ENCODE data around the gene ONECUT3.

ONECUT3 gene

GRCh38 chr19:1744133-1744665 lies 9.1 kb upstream of the ONECUT3 start:
- no peaks in the 10 kb centered on the region for H3K36me3 ChIP-seq (ENCODE audit: insufficient read depth, low read length)
- no peaks in the 10 kb centered on the region for H3K4me1 ChIP-seq (ENCODE audit: insufficient read depth, low read length)
- H3K9me3 ChIP-seq (ENCODE audit: low read length), result no peaks in the 10 kb centered on the region
- no peak overlapping the region for H3K4me3 ChIP-seq (ENCODE audit: low read depth in 1 of 2, low read length in 2 of 2)
- peaks cover 33 to 59% of the 10 kb centered on the region in 2 donors for H3K27me3 ChIP-seq (ENCODE audit: control insufficient read depth in 1 of 2, insufficient read depth in 2 of 2, low read length in 2 of 2)
- no peak overlapping the region for H3K9ac ChIP-seq (ENCODE audit: low read length)
- H3K27ac ChIP-seq (ENCODE audit: low read depth, low read length), result no peak overlapping the region

- Histone ChIP-seq H3K27me3 (ENCODE audit: control insufficient read depth in 1 of 2, insufficient read depth in 2 of 2, low read length in 2 of 2) (peaks cover 34 to 67% of the 10 kb centered on the region in 2 donors), H3K9ac (ENCODE audit: low read length) (no peak overlapping the region), H3K9me3 (ENCODE audit: low read length) (no peaks in the 10 kb centered on the region), H3K4me1 (ENCODE audit: insufficient read depth, low read length) (no peaks in the 10 kb centered on the region), H3K27ac (ENCODE audit: low read depth, low read length) (no peak overlapping the region), H3K36me3 (ENCODE audit: insufficient read depth, low read length) (no peaks in the 10 kb centered on the region), H3K4me3 (ENCODE audit: low read depth in 1 of 2, low read length in 2 of 2) (no peak overlapping the region)
Measured at GRCh38 chr19:1744822-1745563, 8.3 kb upstream of the ONECUT3 start.

- Histone ChIP-seq H3K9me3 (ENCODE audit: low read length) (no peaks in the 10 kb centered on the region), H3K27ac (ENCODE audit: low read depth, low read length) (no peak overlapping the region), H3K27me3 (ENCODE audit: control insufficient read depth in 1 of 2, insufficient read depth in 2 of 2, low read length in 2 of 2) (peaks cover 40 to 73% of the 10 kb centered on the region in 2 donors), H3K4me1 (ENCODE audit: insufficient read depth, low read length) (no peaks in the 10 kb centered on the region), H3K36me3 (ENCODE audit: insufficient read depth, low read length) (no peaks in the 10 kb centered on the region), H3K4me3 (ENCODE audit: low read depth in 1 of 2, low read length in 2 of 2) (no peak overlapping the region), H3K9ac (ENCODE audit: low read length) (no peak overlapping the region)
Measured at GRCh38 chr19:1745589-1746031, 7.7 kb upstream of the ONECUT3 start.

- Histone ChIP-seq H3K9ac (ENCODE audit: low read length) (no peak overlapping the region), H3K36me3 (ENCODE audit: insufficient read depth, low read length) (no peaks in the 10 kb centered on the region), H3K4me3 (ENCODE audit: low read depth in 1 of 2, low read length in 2 of 2) (no peak overlapping the region), H3K9me3 (ENCODE audit: low read length) (no peaks in the 10 kb centered on the region), H3K27me3 (ENCODE audit: control insufficient read depth in 1 of 2, insufficient read depth in 2 of 2, low read length in 2 of 2) (peaks cover 49 to 84% of the 10 kb centered on the region in 2 donors), H3K27ac (ENCODE audit: low read depth, low read length) (no peak overlapping the region), H3K4me1 (ENCODE audit: insufficient read depth, low read length) (no peaks in the 10 kb centered on the region)
Measured at GRCh38 chr19:1746401-1747284, 6.7 kb upstream of the ONECUT3 start.

- Histone ChIP-seq H3K9me3 (ENCODE audit: low read length) (no peaks in the 10 kb centered on the region), H3K9ac (ENCODE audit: low read length) (no peak overlapping the region), H3K36me3 (ENCODE audit: insufficient read depth, low read length) (no peaks in the 10 kb centered on the region), H3K27ac (ENCODE audit: low read depth, low read length) (no peak overlapping the region), H3K27me3 (ENCODE audit: control insufficient read depth in 1 of 2, insufficient read depth in 2 of 2, low read length in 2 of 2) (peaks cover 54 to 92% of the 10 kb centered on the region in 2 donors), H3K4me3 (ENCODE audit: low read depth in 1 of 2, low read length in 2 of 2) (no peak overlapping the region), H3K4me1 (ENCODE audit: insufficient read depth, low read length) (no peaks in the 10 kb centered on the region)
Measured at GRCh38 chr19:1747285-1748114, 5.8 kb upstream of the ONECUT3 start.

GRCh38 chr19:1748115-1748872 lies 5.0 kb upstream of the ONECUT3 start:
- H3K4me1 ChIP-seq (ENCODE audit: insufficient read depth, low read length), result no peaks in the 10 kb centered on the region
- H3K9ac ChIP-seq (ENCODE audit: low read length), result no peak overlapping the region
- no peak overlapping the region for H3K4me3 ChIP-seq (ENCODE audit: low read depth in 1 of 2, low read length in 2 of 2)
- H3K36me3 ChIP-seq (ENCODE audit: insufficient read depth, low read length), result no peaks in the 10 kb centered on the region
- peaks cover 54 to 92% of the 10 kb centered on the region in 2 donors for H3K27me3 ChIP-seq (ENCODE audit: control insufficient read depth in 1 of 2, insufficient read depth in 2 of 2, low read length in 2 of 2)
- H3K27ac ChIP-seq (ENCODE audit: low read depth, low read length), result no peak overlapping the region
- no peaks in the 10 kb centered on the region for H3K9me3 ChIP-seq (ENCODE audit: low read length)

- H3K4me3 ChIP-seq (ENCODE audit: low read depth in 1 of 2, low read length in 2 of 2), result no peak overlapping the region
- H3K9ac ChIP-seq (ENCODE audit: low read length), result no peak overlapping the region
- peaks cover 54 to 87% of the 10 kb centered on the region in 2 donors for H3K27me3 ChIP-seq (ENCODE audit: control insufficient read depth in 1 of 2, insufficient read depth in 2 of 2, low read length in 2 of 2)
- no peak overlapping the region for H3K27ac ChIP-seq (ENCODE audit: low read depth, low read length)
- no peaks in the 10 kb centered on the region for H3K4me1 ChIP-seq (ENCODE audit: insufficient read depth, low read length)
- H3K36me3 ChIP-seq (ENCODE audit: insufficient read depth, low read length), result no peaks in the 10 kb centered on the region
- no peaks in the 10 kb centered on the region for H3K9me3 ChIP-seq (ENCODE audit: low read length)
Measured at GRCh38 chr19:1748873-1749341, 4.4 kb upstream of the ONECUT3 start.

GRCh38 chr19:1749373-1750342 lies 3.6 kb upstream of the ONECUT3 start:
- H3K4me3 ChIP-seq (ENCODE audit: low read depth in 1 of 2, low read length in 2 of 2), result no peak overlapping the region
- H3K4me1 ChIP-seq (ENCODE audit: insufficient read depth, low read length), result no peaks in the 10 kb centered on the region
- no peaks in the 10 kb centered on the region for H3K9me3 ChIP-seq (ENCODE audit: low read length)
- H3K27me3 ChIP-seq (ENCODE audit: control insufficient read depth in 1 of 2, insufficient read depth in 2 of 2, low read length in 2 of 2), result peaks cover 54 to 81% of the 10 kb centered on the region in 2 donors
- H3K27ac ChIP-seq (ENCODE audit: low read depth, low read length), result no peak overlapping the region
- no peak overlapping the region for H3K9ac ChIP-seq (ENCODE audit: low read length)
- no peaks in the 10 kb centered on the region for H3K36me3 ChIP-seq (ENCODE audit: insufficient read depth, low read length)

GRCh38 chr19:1750343-1751021 lies 2.8 kb upstream of the ONECUT3 start:
- no peak overlapping the region for H3K4me3 ChIP-seq (ENCODE audit: low read depth in 1 of 2, low read length in 2 of 2)
- no peaks in the 10 kb centered on the region for H3K9me3 ChIP-seq (ENCODE audit: low read length)
- H3K4me1 ChIP-seq (ENCODE audit: insufficient read depth, low read length), result no peaks in the 10 kb centered on the region
- H3K36me3 ChIP-seq (ENCODE audit: insufficient read depth, low read length), result no peaks in the 10 kb centered on the region
- no peak overlapping the region for H3K27ac ChIP-seq (ENCODE audit: low read depth, low read length)
- H3K9ac ChIP-seq (ENCODE audit: low read length), result no peak overlapping the region
- H3K27me3 ChIP-seq (ENCODE audit: control insufficient read depth in 1 of 2, insufficient read depth in 2 of 2, low read length in 2 of 2), result peaks cover 48 to 81% of the 10 kb centered on the region in 2 donors
